Lung (tissue), 12 donors: ENCODE measurements around the gene KCNAB2. TPM values are rescaled to one million over a fixed set of nuclear protein-coding genes. Genes with fewer than 3 reads are reported as not detected.

ENCODE experiments used
- ATAC-seq: fragments of 200-7000 bp; cut with Tn5 transposase; one replicate; pipeline ENCODE4 v1.9.1; 2020; ENCODE audit warnings: moderate number of reproducible peaks; ENCODE audit not compliant: insufficient read depth, low FRiP score
- DNase-seq, 3 donors: peaks; one replicate each; pipeline ENCODE4 v3.0.0-alpha.2; 2013 to 2017
- H3K27ac ChIP-seq, 2 donors: one replicate each; pipeline ENCODE4 v1.5.1; 2013; ENCODE audit warnings: mild to moderate bottlenecking in 2 of 2, moderate library complexity in 2 of 2, control low read depth in 1 of 2, inconsistent platforms in 1 of 2, low read depth in 1 of 2, low read length in 1 of 2
- H3K27me3 ChIP-seq, 3 donors: one replicate each; pipeline ENCODE4 v1.5.1; 2013; ENCODE audit warnings: low read length in 2 of 3; ENCODE audit not compliant: control insufficient read depth in 3 of 3, insufficient read depth in 3 of 3
- H3K36me3 ChIP-seq, 4 donors: one replicate each; pipeline ENCODE4 v1.5.1; 2013; ENCODE audit warnings: low read length in 4 of 4, mild to moderate bottlenecking in 1 of 4, moderate library complexity in 1 of 4; ENCODE audit not compliant: control insufficient read depth in 4 of 4, insufficient read depth in 4 of 4
- H3K4me1 ChIP-seq, 5 donors: one replicate each; pipeline ENCODE4 v1.5.1; 2013; ENCODE audit warnings: low read length in 5 of 5, mild to moderate bottlenecking in 2 of 5, moderate library complexity in 1 of 5; ENCODE audit not compliant: control insufficient read depth in 5 of 5, insufficient read depth in 5 of 5
- H3K4me3 ChIP-seq: one replicate; pipeline ENCODE4 v1.5.1; 2013; ENCODE audit warnings: mild to moderate bottlenecking, control low read depth, moderate library complexity
- H3K9ac ChIP-seq, 2 donors: one replicate each; pipeline ENCODE4 v1.5.1; 2013; ENCODE audit warnings: low read length in 2 of 2, control low read depth in 1 of 2; ENCODE audit not compliant: insufficient read depth in 1 of 2
- H3K9me3 ChIP-seq, 4 donors: one replicate each; pipeline ENCODE4 v1.5.1; 2013; ENCODE audit warnings: low read length in 3 of 4, mild to moderate bottlenecking in 1 of 4, moderate library complexity in 1 of 4; ENCODE audit not compliant: control insufficient read depth in 4 of 4, insufficient read depth in 3 of 4
- WGBS, 2 donors: extraction: QIAGEN DNeasy Blood & Tissue Kit; methylation state at CpG; one replicate each; pipeline ENCODE4 v1.1.7; 2013; 5-methylcytosine and 5-hydroxymethylcytosine counted together
- polyA plus RNA-seq, 2 donors: library from polyadenylated mRNA; stranded (reverse); fragments of 200-250 nt; gene quantifications; one replicate each; pipeline ENCODE4 v1.2.1, GENCODE V29; 2013
- total RNA-seq, 2 donors: library from RNA; depleted of rRNA in 1 of 2; stranded (reverse); fragments of >200 nt in 1 of 2; gene quantifications; one replicate each; pipeline ENCODE4 v1.2.1, GENCODE V29; 2014 to 2021
- TF ChIP-seq, protein P1 (sequence below): IDR thresholded peaks from 2 replicates; pipeline ENCODE4 v1.5.1; 2012; ENCODE audit warnings: mild to moderate bottlenecking; ENCODE audit errors: control extremely low read depth, extremely low read depth
- donor health status: control.
- donor health status: control.
- donor health status: Bipolar disorder and iron deficiency.
- donor health status: healthy.
- donor health status: DM: yes; HTN: yes; CAD: no.

Gene KCNAB2
- total and polyA plus RNA-seq, 4 donors: 13.7 to 86.4 (median 45.5) TPM

DNA sequence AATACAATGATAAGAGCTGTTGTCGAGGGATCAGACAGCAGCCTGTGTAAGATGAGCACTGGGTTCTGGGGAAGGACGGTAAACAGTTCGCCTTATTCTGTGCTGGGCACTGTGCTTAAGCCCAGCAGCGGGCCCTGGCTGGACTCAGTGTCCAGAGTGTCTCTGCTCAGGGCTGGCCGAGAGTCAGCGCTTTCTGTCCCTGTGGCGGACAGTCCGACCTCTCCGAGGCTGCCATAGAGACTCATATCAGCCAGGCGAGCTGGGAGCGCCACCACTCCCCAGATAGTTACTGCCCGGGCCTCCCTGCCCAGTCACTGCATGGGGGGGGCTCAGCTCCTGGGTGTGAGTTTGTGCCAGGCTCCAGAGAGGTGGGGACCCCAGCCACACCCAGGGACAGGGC is 38.8 kb upstream of the KCNAB2 start:
- no peak for DNase-seq
- 79 to 82% methylated on average over 12 of the region's 12 CpGs for WGBS, 2 donors
- no peaks in the 10 kb centered on the region for H3K9me3 ChIP-seq
- H3K27ac ChIP-seq: peak overlapping the region in 1 of 2 donors; percentile 11
- ATAC-seq: no peak
- no peak overlapping the region for H3K9ac ChIP-seq
- TF ChIP-seq, protein P1, sequence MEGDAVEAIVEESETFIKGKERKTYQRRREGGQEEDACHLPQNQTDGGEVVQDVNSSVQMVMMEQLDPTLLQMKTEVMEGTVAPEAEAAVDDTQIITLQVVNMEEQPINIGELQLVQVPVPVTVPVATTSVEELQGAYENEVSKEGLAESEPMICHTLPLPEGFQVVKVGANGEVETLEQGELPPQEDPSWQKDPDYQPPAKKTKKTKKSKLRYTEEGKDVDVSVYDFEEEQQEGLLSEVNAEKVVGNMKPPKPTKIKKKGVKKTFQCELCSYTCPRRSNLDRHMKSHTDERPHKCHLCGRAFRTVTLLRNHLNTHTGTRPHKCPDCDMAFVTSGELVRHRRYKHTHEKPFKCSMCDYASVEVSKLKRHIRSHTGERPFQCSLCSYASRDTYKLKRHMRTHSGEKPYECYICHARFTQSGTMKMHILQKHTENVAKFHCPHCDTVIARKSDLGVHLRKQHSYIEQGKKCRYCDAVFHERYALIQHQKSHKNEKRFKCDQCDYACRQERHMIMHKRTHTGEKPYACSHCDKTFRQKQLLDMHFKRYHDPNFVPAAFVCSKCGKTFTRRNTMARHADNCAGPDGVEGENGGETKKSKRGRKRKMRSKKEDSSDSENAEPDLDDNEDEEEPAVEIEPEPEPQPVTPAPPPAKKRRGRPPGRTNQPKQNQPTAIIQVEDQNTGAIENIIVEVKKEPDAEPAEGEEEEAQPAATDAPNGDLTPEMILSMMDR: no peak
- H3K27me3 ChIP-seq: peaks cover 0 to 26% (median 0%) of the 10 kb centered on the region in 3 donors
- no peaks in the 10 kb centered on the region for H3K36me3 ChIP-seq
- no peak overlapping the region for H3K4me3 ChIP-seq
- peaks cover 0 to 9% (median 0%) of the 10 kb centered on the region in 5 donors for H3K4me1 ChIP-seq

DNA sequence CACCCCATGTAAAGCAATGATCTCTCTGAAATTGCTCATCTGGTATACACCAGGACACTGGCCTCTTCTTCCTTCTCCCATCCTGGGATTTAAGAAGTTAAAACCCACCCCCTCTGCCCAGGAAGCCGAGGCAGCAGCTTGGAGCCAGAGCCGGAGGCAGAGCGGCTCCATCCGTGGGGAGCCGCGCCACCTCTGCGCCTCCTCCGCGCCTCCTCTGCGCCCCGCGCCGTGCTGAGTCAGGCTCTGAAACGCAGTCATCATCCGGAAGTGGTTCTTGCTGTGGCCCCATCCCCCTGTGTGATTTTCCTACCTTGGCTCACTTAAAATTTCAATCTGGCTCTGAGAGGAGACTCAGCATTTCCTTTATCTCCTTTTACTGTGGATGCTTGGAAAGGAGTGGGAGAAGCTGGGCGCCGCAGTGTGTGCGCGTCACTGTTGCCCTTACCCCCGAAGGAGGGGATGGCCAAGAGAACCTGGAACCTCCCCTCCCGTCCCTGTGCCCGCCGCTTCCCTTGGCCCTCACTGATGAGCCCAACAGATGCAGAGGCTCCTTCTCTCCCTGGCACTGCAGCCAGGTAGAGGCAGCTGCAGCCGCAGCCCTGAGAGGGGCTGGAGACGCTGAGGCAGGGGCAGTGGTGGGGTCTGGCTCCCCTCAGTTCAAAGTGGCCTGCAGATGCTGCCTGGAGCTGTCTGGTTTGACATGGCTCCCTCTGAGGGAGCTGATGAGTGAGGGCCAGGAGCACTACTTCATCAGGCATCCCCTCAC is 38.2 kb upstream of the KCNAB2 start:
- ATAC-seq (no peak), DNase-seq (no peak)
- Histone ChIP-seq H3K36me3 (no peaks in the 10 kb centered on the region), H3K9me3 (no peaks in the 10 kb centered on the region), H3K9ac (no peak overlapping the region), H3K4me3 (no peak overlapping the region), H3K4me1 (peaks cover 0 to 6% (median 0%) of the 10 kb centered on the region in 5 donors), H3K27ac (no peak overlapping the region), H3K27me3 (peaks cover 0 to 20% (median 0%) of the 10 kb centered on the region in 3 donors)
- TF ChIP-seq, protein P1: no peak
- 64 to 70% methylated on average over 24 to 25 of the region's 25 CpGs for WGBS, 2 donors

DNA sequence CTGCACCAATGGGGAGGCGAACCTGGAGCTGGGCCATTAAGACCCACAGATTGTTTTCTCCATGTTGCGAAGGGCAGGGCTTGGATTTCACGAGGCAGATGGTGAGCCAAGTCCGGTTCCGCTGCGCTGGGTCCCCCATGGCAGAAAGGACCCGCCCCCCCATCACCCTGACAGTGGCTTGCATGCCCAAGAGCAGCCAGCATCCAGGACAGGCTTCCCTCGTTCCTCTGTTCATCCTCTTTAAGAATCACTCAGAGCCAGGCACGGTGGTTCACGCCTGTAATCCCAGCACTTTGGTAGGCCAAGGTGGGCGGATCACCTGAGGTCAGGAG is 37.6 kb upstream of the KCNAB2 start:
- Histone ChIP-seq H3K4me1 (peaks cover 0 to 1% (median 0%) of the 10 kb centered on the region in 5 donors), H3K4me3 (no peak overlapping the region), H3K9me3 (no peaks in the 10 kb centered on the region), H3K27ac (no peak overlapping the region), H3K27me3 (peaks cover 0 to 15% (median 0%) of the 10 kb centered on the region in 3 donors), H3K9ac (no peak overlapping the region), H3K36me3 (no peaks in the 10 kb centered on the region)
- TF ChIP-seq, protein P1: no peak
- DNase-seq (no peak), ATAC-seq (no peak)
- 91 to 94% methylated on average over 11 of the region's 11 CpGs for WGBS, 2 donors
